ENCODE results near the gene SEMA6A.
"Not testable (repeated sequence)": the region's sequence is repeated elsewhere in the genome, so short reads cannot be mapped to it uniquely, and the experiment has no call there.

The SEMA6A gene

DNA sequence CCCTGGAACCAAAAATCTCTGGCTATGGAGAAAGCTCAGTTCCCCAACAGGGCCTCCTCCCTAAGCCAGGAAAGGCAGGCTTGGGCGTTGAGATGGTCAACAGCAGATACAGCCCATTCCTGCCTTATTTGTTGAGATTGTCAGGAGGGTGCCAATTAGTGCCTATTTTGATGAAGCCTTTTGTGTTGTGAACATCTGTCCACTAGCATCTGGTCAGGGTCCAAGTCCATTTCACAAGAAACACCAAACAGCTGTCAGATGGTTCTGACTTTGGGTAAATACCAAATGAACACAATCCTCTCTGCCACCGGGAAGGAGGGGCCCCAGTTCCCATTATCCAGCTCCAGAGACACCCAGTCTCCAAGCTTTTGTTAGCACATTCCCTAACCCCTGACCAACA is 19.9 kb downstream of the SEMA6A start:
- DNase-seq (ENCODE audit: low read depth in 1 of 2, low spot score in 1 of 2): no peak

DNA sequence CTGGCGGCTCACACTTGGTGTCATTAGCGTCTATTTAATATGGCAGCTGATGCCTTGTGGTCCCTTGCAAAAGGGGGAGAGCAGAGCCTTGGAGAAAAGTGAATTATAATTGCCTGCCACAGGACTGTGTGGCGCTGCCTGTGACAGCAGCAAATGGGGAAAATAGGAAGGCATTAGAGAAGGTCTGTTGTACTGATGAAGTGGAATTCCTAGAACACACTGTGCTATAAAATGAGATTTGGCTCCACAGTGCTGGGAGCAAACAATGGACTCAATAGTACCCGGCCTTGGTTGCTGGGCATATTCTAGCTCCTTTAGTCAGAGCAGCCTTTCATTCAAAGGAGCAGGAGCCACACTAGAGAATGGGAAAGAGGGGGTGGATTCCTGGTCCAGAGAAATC is 21.3 kb downstream of the SEMA6A start:
- DNase-seq (ENCODE audit: low read depth in 1 of 2, low spot score in 1 of 2): no peak

DNA sequence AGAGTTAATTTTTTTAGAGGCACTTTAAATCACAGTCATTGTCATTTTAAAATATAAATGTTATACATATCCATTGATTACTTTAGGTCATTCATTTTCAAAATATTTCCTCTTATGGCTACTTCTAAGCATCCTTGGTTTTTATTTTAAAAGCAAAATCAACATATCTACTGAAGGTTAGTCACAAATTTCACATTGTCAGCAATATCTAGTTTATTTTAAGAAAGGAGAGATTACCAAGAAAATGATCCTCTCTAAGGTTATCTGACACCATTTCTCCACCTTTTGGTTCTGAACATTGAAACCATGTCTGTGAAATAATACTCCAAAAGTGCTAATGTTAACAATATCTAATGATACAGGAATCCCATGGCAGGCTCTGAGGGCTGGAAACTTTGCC is 24.5 kb downstream of the SEMA6A start:
- no peak for DNase-seq (ENCODE audit: low read depth in 1 of 2, low spot score in 1 of 2)

DNA sequence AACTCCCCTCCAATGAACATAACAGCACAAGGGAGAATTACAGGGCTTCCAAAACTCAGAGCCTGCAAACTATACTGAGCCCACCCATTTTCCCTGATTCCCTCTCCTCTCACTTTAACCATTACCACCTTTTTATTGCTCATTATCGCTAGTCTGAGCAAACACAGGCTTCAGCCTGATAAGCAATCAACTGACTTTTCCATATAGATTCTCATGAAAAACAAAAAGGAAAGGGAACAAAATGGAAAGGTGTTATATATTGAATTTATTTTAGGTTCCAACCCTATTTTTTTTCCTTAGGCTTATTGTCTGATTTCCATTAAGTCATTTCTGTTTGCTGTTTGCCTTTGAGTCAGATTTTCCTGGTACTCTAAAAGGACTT is 27.9 kb downstream of the SEMA6A start:
- DNase-seq (ENCODE audit: low read depth in 1 of 2, low spot score in 1 of 2): no peak

DNA sequence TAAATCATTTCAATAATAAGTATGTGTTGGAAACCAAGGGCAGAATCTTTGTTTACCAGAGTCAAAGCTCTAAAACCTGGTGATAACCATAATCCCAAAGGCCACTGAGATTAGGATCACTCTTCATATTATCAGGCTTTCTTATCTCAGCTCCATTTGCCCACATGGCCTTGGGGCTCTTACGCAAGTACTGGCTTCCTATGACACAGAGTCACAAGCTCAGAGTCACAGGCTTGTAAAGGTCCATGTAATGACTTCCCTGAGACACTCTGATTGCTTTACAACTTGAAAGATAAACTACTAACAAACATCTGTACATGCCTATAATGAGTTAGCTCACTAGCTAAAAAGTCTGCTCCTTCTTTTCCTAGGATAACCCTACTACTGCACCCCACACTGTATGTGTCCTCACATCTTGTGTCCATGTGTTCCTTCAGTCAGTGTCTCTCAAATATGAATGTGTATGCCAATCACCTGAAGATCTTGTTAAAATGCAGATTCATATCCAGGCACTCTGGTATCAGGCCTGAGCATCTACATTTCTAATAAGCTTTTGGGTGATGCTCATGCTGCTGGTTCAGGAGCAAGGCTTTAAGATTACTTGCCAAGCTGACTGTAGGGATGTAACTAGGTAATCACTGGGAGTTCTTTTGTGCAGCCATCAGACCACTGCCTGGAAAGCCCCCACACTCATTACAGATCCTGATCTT is 28.4 kb downstream of the SEMA6A start:
- no peak for DNase-seq (ENCODE audit: low read depth in 1 of 2, low spot score in 1 of 2)

DNA sequence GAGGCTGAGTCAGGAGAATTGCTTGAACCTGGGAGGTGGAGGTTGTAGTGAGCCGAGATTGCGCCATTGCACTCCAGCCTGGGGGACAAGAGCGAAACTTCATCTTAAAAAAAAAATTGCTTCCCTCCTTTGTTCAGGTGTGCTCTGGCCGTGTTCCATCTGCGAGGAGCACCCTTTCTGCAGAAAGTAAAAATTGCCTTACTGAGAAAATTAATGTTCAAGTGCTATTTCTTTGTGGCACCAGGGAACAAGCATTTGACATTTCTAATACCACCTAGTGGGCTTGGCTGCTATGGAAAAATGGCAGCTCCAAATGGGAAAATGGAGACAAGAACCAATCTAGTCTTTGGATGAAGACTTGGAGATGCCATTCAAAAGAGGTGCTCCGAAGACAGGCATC is 29.2 kb downstream of the SEMA6A start:
- DNase-seq (ENCODE audit: low read depth in 1 of 2, low spot score in 1 of 2): not testable (repeated sequence)

DNA sequence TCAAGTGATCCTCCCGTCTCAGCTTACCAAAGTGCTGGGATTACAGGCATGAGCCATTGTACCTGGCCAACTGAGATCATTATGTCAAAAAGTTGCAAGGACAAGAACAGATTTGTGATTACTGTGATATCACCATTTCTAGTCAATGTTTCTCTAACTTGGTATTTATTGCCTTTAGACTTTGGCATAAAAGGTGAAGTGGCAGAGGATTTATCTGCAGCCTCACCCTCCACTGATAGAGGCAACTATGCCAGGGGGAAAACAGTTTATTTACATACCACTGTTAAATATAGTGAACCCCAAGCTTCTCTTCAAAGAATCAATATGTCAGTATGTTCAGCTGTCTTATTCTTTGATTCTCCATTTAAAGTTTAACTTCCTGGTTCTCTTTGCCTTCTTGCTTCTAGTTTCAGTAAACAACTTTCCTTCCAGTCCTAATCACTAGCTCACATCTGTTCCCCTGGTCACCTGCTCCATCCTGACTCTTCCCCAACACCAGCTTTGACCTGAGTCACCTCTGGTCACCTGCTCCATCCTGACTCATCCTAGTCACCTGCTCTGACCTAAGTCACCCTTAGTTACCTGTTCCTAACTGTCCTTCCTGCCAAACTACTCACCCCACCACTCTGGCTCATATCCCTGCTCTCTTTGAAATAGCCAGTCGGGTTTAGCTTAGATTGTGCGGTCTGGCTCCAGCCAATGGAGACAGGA is 29.9 kb downstream of the SEMA6A start:
- no peak for DNase-seq (ENCODE audit: low read depth in 1 of 2, low spot score in 1 of 2)

DNA sequence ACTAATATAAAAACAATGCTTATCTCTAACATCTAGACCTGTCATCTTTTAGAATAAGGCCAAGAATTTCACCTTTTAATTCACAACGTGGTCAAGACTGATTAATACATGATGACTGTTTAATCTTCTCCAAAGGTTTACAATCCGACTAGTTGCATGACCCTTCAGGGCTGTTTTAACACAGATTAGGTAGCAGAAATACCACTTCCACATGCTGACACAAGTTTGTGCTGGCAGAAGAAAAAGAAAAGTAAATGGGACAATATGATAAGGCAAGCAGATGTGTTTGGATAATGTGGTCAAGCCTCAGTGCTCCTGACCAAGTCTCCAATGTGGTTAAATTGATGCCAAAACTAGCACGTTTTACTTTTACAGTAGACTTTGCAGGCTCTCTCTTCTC is 31.1 kb downstream of the SEMA6A start:
- no peak for DNase-seq (ENCODE audit: low read depth in 1 of 2, low spot score in 1 of 2)

DNA sequence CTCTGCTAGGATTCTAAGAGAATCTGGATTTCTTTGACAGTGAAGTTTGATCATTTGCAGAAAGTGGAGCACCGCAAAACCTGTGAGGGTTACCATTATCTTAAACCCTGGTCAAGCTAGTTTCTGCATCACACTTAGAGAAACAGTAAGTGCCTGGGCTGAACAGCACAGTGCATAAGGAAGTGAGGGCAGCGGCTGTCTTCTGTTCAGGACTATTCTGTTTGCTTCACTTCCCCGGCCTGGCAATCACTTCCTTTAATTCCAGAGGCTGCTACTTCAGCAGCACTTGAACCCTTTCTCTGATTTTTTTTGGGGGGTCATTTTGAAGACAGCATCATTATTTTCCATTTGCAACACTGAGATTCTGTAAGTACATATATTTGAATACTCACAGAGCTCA is 32.0 kb downstream of the SEMA6A start:
- no peak for DNase-seq (ENCODE audit: low read depth in 1 of 2, low spot score in 1 of 2)

DNA sequence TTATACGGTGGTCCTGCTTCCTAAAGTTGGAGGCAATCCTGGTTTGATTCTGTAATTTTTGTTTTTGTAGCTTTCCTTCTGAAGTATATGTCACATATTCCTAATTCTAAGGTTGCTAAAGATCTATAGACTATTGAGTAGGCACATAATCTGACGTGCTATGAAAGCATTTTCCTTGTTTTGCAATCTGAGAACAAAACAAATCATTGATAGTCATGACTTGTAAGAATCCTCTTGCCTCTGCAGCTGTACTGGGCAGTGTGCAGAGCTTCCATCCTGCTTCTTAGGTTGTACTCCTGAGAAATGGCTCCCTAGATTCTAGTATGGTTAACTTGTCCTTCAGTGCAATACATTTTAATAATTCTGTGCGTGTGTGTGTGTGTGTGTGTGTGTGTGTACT is 35.4 kb downstream of the SEMA6A start:
- no peak for DNase-seq (ENCODE audit: low read depth in 1 of 2, low spot score in 1 of 2)

DNA sequence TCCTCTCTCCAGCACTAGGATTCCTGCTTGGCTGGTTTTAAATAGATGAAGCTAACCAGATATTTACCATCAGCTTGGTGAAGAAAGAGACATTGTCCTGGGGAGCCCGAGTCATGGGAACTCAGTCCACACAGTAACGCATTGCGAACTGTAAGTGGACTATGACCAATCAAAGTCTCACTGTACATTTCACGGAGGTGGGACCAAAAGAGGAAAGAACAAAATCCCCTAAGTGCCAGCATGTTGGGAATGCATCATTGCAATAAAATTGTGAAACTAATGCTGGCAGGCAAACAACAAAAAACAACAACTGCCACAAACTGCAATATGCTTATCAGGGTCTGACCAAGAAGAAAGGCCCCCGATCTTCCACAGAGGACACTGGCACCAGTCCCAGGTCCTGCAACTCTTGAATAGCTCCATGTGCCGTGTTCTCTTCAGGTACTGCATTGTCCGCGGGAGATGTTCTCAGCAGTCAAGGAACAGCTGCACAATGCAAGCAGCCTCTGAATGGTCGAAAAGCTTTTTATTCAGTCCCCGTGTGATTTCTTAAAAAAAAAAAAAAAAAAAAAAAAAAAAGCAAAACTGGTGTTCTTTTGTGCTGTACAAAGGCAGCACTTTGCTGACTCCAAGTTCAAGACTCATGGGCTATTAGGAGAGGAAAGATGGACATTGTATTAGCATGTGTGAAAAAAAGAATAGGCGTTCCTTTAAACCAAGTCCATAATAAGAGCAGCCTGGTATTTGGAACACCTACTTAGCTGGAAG is 38.1 kb downstream of the SEMA6A start:
- DNase-seq (ENCODE audit: low read depth in 1 of 2, low spot score in 1 of 2): no peak

DNA sequence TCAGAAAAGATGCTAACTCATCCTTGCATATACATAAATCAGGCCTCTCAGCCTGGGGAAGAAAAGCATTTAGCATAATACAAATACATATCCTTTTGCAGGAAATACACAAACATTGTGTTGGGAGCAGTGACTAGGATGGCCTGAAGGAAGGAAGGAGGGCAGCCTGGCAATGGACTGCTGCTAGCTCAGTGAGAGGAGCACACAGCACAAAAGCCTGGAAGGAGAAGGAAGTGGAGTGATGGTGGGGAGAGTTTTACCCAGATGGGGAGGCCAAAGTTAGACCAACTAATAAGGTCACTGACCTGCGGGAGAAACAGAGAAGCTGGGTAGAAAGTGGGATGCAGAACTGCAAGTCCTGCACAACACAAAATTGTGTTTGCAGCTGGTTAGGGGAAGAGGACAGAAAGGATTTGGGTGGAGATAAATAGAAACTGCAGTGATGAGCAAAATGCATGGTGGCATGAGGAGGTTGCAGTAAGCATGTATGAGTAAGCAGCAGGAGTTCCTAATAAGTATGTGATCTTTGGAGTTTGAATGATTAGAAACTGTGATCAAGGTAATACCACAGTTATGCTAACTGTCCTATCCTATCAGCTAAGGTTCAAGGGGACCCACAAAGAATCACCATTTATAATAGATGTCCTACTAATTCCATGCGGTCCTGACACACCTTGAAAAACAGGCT is 39.5 kb downstream of the SEMA6A start:
- no peak for DNase-seq (ENCODE audit: low read depth in 1 of 2, low spot score in 1 of 2)

DNA sequence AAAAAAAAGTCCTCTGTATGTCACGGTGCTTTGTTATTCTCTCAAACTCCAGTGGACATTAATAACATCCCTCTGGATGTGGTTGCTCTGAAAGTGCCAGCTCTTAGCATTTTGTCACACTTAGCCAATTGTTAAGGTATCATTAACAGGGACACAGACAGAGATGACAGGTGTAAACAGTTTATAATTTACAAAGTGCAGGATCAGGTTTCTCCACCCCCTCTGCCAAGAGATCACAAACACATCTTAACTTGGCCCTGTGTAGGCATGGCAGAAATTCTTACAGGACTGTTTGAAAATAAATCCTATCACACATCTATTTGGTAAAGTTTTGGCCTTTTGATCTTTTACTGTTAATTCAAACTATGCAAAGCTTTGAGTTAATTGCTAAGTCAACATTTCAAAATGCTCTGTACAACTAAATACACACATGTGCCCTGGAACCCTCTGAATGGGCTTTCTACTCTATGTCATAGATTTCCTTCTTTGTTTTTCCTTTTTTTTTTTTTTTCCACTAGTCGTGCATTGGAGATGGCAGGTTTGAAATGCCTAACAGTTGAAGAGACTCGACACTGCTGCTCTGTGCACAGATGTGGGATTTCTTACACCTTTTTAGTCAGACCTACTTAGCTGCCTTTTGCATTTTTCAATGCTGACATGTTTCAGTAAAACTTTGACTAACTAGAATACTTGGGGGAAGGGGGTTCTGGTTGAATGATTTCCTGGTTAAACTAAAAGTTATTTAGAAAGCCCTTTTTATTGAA is 41.7 kb downstream of the SEMA6A start:
- DNase-seq (ENCODE audit: low read depth in 1 of 2, low spot score in 1 of 2): no peak

DNA sequence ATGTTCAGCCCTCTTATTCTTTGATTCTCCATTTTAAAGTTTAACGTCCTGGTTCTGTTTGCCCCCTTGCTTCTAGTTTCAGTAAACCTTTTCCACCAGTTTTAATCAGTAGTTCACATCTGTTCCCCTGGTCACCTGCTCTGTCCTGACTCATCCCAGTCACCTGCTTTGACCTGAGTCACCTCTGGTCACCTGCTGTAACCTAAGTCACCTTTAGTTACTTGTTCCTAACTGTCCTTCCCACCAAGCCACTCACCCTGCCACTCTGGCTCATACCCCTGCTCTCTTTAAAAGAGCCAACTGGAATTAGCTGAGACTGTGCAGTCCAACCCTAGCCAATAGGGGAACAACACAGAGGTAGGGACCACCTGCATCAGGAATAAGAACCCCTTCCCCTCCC is 43.0 kb downstream of the SEMA6A start:
- no peak for DNase-seq (ENCODE audit: low read depth in 1 of 2, low spot score in 1 of 2)

DNA sequence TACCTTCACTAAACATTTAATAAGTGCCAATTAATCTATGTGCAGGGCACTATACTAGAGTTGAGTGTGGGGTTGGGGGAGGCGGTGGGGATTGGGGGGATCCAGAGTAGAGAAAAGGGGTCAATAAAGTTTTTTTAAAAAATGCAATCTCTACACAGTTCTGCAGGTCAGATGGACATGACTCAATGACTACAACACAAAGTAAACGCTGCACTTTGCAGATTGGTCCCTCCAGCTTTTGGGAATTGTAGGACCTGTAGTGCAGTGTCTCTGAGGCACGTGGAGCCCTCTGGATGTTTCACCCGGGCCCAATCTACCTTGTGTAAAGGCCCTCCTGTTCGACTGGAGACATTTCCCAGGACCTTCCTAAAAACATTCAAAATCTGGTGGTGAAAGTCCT is 43.5 kb downstream of the SEMA6A start:
- DNase-seq (ENCODE audit: low read depth in 1 of 2, low spot score in 1 of 2): no peak

DNA sequence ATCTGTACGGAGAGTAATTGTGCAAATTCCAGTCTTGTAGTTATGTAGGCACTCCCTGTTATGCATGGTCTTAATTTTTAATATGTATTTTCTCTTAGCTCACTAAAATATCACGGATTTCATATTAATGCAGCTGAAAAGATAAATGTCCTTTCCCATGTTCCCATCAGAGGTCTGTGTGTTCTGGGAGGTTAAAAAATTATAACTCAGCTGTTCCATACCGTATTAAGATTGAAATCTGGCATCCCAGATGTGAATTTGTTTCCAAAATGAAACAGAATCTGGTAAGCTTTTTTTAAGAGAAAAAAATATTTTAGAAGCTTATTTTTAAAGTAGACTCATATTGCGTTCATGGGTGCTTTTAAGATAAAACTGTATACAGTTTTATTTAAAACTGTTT is 44.3 kb downstream of the SEMA6A start:
- no peak for DNase-seq (ENCODE audit: low read depth in 1 of 2, low spot score in 1 of 2)

DNA sequence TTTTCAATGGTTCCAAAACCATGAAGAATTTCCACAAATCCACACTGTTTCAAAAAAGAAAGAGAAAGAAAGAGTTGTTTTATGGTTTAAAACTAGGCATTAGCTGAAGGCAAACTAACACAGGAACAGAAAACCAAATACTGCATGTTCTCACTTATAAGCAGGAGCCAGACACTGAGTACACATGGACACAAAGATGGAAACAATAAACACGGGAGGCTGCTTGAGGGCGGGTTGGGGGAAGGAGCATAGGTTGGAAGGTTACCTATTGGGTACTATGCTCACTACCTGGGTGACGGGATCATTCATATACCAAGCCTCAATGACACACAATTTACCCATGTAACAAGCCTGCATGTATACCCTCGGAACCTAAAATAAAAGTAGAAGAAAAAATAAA is 45.0 kb downstream of the SEMA6A start:
- DNase-seq (ENCODE audit: low read depth in 1 of 2, low spot score in 1 of 2): no peak

DNA sequence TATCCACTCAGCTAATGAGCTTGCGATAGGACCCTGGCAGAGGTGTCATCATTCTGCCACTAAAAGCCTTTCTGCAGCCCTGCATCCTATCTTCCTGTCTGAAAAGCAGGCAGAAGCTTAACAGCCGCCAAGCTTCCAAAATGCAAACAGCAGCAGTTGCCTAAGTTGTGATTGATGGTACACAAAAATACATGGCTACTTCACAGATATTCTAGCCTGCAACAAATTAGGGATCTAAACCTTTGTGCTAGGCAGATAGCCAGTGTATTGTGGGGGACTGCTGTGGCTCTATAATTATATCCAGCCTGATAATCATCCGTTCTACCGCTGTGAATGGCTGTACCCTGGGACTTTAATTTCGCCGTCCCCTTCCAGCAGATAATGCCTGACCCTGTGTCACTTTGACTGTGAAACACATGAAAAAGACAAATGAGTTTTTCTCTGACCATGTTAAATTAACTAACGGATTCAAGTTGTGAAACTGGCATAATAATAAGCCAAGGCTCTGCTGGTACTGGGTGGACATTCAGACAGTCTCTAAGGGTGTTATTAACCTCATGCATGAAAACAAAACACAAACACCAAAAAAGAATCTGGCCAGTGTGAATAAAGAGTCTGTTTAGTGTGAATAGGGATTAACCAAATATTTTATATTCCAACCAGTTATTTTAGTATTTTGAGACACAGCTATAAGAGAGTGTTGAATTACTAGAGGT is 45.9 kb downstream of the SEMA6A start:
- no peak for DNase-seq (ENCODE audit: low read depth in 1 of 2, low spot score in 1 of 2)

DNA sequence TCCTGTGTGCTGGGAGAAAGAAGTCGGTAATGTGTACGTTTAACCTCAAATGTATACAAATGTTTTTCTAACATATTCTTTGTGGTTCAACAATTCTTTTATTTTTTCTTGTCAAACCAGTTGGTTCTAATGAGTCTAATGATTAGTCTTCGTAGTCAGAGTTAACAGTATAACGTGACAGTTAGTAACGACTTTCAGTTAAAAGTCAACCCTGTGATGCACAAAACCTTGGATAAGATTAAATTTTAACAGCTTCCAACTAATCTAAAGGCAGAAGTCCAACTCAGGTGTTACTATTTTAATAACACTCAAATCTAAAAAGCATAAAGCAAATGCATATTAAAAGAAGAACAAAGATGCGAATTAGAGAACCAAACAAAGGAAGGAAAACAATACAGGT is 47.0 kb downstream of the SEMA6A start:
- no peak for DNase-seq (ENCODE audit: low read depth in 1 of 2, low spot score in 1 of 2)

DNA sequence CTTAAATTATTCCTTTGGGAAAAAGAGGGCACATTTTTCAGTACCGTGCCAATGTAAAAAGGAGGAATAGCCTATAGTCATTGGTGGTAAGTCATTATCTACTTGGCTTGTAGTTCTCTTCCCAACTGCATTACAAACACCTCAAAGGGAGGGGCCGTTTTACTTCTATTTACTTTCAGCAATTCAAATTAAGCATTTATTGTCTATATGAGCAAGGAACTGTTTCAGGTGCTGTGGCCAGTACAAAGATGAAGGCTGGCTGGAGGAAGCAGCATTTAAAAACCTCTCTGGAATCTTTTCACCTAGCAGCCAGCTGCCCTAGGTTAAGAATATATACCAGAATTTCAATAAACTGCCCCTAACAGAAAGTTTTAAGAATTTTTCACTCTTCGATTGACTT is 48.9 kb downstream of the SEMA6A start:
- no peak for DNase-seq (ENCODE audit: low read depth in 1 of 2, low spot score in 1 of 2)
